Stimulated activated CD4-positive, alpha-beta T cell treated with anti-CD3 and anti-CD28 coated beads, Interleukin-2, amount 100 ng/mL, for 24 hours (primary cell): ENCODE results near the gene ITGA2.
"Not testable (repeated sequence)": the region's sequence is repeated elsewhere in the genome, so short reads cannot be mapped to it uniquely, and the experiment has no call there.

ENCODE experiments used
- DNase-seq, 2 donors: peaks; one replicate each; pipeline ENCODE4 v3.0.0-alpha.2; 2020

Gene ITGA2

GRCh38 chr5:52989025-52989780, at the start of gene ITGA2:
Gene ITGA2 (plus strand): TSS chr5:52989352. CDS start chr5:52989469, 117 bp downstream.
- DNase-seq: peak; percentile 31 to 48

GRCh38 chr5:52943285-52943684, 45.9 kb upstream of the ITGA2 start:
- DNase-seq: no peak

GRCh38 chr5:52943808-52944207, 45.3 kb upstream of the ITGA2 start:
- DNase-seq: no peak

GRCh38 chr5:52945040-52945439, 44.1 kb upstream of the ITGA2 start:
- no peak for DNase-seq

GRCh38 chr5:52947208-52947607, 41.9 kb upstream of the ITGA2 start:
- DNase-seq: no peak

GRCh38 chr5:52947851-52948250, 41.3 kb upstream of the ITGA2 start:
- no peak for DNase-seq

GRCh38 chr5:52948418-52949076, 40.6 kb upstream of the ITGA2 start:
- DNase-seq: peak; percentile 48 to 58

GRCh38 chr5:52950686-52951085, 38.5 kb upstream of the ITGA2 start:
- DNase-seq: no peak

- no peak for DNase-seq
Measured at GRCh38 chr5:52952483-52952882, 36.7 kb upstream of the ITGA2 start.

- no peak for DNase-seq
Measured at GRCh38 chr5:52956014-52956413, 33.1 kb upstream of the ITGA2 start.

- DNase-seq: no peak
Measured at GRCh38 chr5:52956915-52957747, 32.0 kb upstream of the ITGA2 start.

- no peak for DNase-seq
Measured at GRCh38 chr5:52961274-52961681, 27.9 kb upstream of the ITGA2 start.

- no peak for DNase-seq
Measured at GRCh38 chr5:52963636-52964035, 25.5 kb upstream of the ITGA2 start.

GRCh38 chr5:52964138-52964537, 25.0 kb upstream of the ITGA2 start:
- no peak for DNase-seq

GRCh38 chr5:52976157-52976556, 13.0 kb upstream of the ITGA2 start:
- not testable (repeated sequence) for DNase-seq

- no peak for DNase-seq
Measured at GRCh38 chr5:52977264-52977897, 11.8 kb upstream of the ITGA2 start.

- no peak for DNase-seq
Measured at GRCh38 chr5:52981507-52981906, 7.6 kb upstream of the ITGA2 start.

GRCh38 chr5:52983731-52984636, 5.2 kb upstream of the ITGA2 start:
- no peak for DNase-seq

GRCh38 chr5:52985306-52985705, 3.8 kb upstream of the ITGA2 start:
- DNase-seq: no peak

GRCh38 chr5:52987711-52988331, 1.3 kb upstream of the ITGA2 start:
- DNase-seq: no peak

GRCh38 chr5:52988335-52989024, 672 bp upstream of the ITGA2 start:
- no peak for DNase-seq
